GM21526 (cell line): ENCODE results near the gene OTP.

ENCODE experiments used
- ATAC-seq: cut with Tn5 transposase; IDR thresholded peaks from one replicate; pipeline ENCODE4 v1.9.1; 2021; ENCODE audit warnings: moderate library complexity; ENCODE audit not compliant: unreplicated experiment, low FRiP score

The OTP gene

DNA sequence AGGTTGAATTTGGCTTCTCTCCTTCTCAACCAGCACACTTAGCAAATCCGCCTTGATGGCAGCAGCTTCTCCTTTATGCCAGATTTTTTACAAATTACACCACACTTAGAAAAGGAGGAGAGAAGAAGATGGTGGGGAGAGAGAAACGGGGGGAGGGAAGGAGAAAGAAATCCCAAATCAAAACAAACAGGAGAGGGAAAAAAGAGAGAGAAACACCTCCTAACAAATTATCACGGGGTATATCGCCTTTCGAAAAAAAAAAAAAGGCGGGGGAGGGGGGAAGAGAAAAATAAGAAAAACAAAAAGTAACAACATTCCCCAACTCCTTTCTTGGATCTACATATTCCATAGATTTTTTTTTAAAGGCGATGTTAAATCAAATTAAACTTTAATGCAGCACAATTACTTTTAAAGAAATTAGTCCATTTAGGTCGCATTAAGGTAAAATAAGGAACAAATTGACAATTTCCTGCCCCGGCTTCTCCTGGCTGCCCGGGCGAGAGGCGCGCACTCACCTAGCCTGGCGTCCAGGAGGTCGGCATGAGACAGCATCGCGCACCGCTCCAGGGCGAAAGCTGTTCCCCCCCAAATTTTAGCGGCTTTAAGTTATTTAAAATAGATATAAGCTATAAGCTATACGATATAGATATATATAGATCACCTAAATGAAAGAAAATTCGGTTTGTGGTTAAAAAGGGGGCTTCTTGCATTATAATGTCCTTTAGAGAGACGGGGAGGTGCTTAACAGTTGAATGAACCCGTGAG is at the start of gene OTP:
Gene OTP (minus strand): TSS at position 716 of the 765 bp plus-strand sequence. CDS start 164 bp downstream, at position 552.
- ATAC-seq = no peak

DNA sequence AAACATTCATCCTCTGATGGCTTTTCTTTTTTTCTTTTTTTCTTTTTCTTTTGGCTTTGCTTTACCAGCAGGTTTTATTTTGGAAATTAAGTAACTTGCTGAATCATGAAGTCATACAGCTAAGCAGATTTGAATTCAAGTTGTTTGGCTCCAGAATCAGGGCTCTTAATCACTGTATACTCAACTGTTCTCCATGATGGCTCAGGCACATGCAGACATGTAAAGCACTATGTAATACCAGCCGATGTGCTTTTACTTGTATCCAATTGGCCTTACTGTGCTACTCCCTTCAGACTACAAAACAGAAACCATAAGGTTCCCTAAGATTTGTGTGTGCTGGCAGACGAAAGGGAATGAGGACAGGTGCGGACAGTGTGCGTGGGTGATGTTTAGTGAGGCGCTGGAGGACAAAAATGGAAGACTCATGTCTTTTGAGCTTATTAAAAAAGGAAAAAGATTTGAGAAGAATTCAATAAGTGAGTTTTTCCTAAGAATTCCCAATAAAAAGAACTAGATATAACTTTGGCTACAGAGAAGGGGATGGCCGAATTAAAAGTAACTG is 44.7 kb upstream of the OTP start:
- ATAC-seq = no peak

DNA sequence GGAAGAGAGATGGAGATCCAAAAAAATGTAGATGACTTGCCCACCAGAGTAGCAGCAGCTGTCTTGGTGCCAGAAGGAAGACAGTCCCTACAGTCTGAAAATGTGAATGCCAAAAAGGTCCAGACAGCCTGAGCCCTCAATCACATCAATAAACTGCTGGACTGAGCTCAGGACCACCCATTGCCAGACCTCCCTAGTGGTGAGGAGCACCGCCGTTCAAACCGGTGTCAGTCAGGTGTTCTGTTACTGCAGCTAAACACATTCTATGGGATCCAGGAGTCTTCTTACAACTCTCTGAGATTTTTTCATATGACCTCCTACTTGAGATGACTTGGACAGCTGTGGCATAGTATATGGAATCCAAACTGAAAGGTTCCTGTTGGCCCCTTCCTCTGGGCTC is 32.0 kb upstream of the OTP start:
- ATAC-seq = no peak

DNA sequence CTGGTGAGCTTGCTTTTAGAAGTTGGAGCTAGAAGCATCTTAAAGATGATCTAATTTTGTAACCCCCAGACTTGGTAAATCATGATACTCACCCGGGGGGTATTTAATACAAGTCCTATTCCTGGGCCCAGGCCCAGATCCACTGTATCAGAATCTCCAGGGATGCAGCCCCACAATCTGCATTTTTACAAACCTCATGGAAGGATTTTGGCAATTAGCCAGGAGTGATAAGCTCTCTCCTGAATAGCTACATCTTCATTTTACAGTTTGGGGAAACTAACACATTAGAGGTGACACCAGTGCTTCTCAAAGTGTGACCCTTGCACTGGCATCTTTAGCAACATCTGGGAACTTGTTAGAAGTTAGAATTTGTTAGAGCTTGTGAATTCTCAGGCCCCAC is 31.2 kb upstream of the OTP start:
- ATAC-seq = no peak

DNA sequence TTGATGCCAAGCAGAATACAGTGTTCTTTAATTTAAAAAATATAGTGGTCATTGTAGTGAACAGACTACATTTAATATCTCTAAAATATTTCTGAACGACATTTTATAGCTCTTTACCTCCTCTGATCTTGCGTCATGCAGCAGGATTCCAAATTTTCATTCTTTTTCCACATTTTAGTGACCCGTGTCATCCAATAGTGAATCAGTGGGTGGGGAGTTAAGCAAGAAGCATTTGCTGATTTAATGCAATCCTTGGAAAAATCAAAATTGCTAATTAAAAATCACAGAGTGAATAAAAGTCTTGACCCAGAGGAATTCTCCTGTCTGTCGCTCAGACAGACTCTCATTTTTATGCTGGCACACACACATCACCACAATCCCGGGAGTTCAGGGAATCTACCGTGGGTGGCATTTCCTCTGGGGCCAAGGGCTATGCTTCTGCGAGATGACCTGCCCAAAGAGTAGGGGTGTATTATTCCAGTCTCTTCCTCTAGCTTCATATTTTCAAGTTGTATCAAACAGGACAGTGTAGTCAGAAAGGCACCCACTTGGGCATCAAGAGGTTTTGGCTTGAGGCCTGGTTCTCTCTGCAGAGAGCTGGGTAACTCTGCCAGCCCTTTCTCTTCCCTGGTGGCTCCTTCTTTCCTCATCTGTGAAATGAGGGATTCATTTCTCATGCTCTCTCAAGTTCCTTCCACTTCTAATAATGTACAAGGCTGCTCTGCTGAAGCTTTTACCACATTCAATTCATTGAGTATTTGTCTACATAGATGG is 24.8 kb upstream of the OTP start:
- ATAC-seq = no peak

- ATAC-seq = no peak
Measured at GRCh38 chr5:77662635-77663034, 24.1 kb upstream of the OTP start.

GRCh38 chr5:77658662-77659061 is 20.1 kb upstream of the OTP start:
- ATAC-seq = no peak

DNA sequence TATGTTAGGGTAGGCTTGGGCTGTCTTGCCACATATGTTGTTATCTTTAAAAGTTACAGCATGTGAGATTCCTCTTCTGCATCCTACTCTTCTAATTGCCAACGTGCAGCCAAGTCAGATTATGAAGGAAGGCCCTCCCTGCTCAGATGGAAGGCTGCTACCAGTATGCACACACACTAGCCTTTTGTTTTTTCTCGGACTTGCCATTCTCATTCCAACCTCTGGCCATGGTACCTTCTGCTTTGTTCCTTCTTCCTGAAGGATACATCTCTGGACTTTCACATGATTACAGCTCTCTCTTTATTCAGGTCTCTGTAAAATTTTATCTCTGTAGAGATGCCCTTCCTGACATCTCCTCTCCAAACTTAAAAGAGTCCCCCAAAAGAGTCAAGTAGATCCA is 12.8 kb upstream of the OTP start:
- no peak for ATAC-seq

- ATAC-seq = no peak
Measured at GRCh38 chr5:77650686-77651085, 12.2 kb upstream of the OTP start.

GRCh38 chr5:77649776-77650175 is 11.3 kb upstream of the OTP start:
- no peak for ATAC-seq

DNA sequence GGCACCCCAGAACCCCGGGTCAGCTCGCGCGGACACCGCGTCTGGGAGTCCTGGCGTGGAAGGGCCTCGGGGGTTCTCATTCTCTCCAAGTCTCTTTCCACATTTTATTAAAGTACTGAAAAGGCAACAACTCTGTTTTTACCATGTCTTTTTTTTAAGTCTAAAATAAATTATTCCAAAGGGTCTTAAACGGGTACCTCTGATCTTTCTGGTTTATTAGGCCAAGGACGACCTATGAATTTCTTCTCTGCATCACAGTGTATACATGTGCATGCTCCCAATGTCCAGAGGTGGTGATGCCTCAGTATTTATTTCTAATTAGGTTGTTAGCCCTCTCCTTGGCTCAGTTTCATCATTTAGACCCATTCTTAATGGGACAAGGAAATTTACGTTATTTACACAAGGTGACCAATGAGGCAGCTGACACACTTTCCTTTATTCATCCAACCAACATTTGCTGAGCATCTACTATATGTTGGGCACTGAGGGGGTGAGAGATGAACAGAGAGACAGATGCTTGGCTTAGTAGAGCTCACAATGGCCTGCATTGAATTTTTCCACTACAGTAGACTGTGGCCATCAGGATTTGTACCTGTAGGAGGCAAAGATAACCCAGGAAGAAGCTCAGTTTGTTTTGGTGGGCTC is 7.6 kb upstream of the OTP start:
- ATAC-seq = no peak

DNA sequence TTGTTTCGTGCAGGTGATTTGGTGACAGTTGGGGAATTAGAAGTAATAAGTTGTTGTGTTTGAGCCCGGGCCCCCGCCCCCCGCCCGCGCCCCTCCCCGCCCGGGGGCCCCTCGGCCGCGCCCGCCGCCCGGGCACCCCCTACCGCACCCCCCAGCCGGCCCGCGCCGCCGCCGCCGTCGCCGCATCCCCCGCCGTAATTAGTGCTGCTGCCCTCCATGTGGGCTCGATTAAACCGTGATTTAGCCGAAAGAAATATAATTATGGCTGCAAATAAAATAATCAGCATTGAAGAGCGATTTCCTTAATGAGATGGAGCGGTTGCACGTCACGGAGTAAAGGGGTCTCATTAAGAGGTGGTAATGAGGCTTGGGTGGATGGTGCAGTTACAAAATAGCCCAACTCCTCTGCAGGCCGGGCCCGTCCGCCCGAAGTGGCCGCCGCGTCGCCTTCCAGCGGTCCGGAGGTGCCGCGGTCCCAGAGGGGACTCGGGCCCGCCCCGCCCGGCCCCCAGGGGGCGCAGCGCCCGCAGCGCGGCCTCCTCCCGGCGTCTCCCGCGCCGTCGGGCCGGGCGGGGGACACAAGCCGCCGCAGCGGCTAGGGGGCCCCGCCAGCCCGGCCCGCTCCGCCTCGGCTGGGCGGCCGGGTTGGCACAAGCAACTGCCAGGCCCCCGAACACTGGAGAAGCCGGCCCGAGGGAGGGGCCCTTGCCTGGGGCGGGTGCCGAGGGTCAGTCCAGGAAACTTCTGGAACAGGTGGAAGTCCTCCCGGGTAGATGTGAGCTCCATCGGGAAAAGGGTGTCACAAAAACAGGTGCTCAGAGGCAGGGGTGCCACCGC is 6.9 kb upstream of the OTP start:
- no peak for ATAC-seq

- no peak for ATAC-seq
Measured at GRCh38 chr5:77644371-77645157, 6.1 kb upstream of the OTP start.

DNA sequence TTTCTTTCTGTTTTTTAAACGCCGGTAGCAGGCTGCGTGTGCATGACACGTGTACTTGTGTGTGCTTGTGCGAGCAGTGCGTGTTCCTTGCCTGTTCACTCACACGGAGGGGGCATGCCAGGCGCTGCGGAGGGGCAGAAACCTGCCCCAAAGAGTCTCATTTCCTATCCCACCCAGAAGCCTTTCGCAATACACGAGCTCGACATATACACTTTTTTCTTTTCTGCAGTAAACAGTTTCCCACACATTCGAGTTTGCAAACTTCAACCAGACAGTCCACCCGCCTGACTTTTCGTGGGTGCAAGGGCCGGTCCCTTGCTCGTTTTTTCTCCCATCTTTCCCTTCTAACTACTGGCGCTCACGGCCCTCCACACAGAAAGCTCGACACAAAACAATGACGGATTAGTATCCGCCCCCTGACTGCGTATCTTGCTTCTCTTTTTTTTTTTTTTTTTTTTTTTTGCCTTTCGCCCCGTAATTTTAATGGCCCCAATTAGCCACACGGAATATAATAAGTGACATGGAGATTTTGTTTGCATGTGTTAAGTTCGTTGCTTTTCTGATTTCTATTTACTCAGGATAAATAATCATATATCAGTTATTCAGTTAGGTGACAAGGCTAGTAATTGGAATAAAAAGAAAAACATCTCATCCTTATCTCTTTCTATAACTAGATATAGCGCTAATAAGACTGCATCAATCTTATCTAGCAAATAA is 5.3 kb upstream of the OTP start:
- ATAC-seq = no peak

DNA sequence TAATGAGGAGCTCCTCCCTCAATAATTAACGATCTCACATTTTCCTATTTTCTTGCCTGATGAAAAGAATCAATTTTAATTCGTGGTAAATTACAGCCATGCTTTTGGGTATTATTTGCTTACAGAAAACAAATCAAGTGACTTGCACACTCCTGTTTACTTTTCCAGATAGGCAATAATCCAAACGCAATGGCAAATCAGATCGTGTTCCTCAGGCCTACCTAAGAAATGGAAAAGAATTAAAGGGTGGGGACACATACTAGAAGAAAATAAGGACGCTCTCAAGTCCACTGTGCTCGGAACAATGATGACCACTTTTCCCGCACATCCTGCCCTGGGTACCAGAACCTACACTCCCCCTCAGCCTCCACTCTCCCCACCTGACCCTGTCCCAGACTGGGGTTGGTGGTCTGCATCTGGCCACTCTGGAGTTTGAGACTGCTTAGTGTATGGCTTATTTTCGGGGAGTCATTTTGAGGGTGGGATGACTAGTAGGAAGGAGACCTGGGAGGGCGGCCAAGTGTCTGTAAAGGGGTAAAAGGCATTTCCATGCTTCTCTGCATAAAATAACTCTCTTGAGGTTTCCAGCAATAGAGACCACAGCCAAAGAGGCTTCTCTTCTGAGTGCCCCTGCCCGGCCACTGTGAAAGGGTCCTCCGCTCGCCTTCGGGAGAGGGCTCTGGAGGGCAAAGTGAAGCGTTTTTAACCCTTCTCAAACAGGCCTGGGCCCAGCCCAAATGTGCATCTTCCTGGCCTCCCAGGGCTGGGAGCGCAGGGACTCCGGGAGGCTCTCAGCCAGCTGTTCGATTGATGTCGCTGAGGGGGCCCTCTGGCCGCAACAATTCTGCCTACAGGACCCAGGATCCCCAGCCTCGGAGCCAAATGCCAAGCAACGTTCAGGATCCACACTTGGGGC is 4.5 kb upstream of the OTP start:
- no peak for ATAC-seq

DNA sequence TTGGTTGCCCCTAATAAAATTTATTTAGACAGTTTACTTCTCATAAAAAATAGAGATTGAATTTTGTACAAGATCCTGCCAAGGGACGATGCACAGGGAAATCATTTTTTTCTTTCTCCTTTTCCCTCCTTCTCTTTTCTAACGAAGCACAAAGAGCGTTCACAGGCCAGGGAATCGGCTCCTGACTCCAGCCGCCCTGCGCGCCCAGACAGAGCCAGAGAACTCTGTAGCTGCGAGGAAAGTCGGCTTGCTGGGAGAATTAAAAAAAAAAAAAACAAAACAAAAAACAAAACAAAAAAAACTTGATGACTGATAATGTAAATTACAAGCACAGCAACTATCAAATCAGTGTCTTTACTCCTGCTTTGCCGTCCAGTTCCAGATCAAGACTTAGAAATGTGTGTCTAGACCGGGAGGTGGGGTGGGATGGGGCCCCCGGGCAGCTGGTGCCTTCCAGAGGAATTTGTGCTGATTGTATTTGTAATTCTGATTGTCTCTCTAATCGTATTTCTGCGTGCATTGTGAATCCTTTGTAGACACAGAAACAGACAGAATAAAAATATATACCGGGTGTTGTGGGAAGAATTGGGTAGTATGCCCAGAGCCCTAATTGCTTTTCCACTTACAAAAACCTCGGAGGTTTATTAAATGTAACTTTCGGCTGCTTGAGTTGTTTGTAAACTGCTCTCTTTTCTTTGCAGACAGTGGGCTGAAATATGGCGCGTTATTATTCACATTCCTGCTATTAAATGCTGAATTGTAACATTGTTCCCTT is 3.6 kb upstream of the OTP start:
- ATAC-seq = no peak

DNA sequence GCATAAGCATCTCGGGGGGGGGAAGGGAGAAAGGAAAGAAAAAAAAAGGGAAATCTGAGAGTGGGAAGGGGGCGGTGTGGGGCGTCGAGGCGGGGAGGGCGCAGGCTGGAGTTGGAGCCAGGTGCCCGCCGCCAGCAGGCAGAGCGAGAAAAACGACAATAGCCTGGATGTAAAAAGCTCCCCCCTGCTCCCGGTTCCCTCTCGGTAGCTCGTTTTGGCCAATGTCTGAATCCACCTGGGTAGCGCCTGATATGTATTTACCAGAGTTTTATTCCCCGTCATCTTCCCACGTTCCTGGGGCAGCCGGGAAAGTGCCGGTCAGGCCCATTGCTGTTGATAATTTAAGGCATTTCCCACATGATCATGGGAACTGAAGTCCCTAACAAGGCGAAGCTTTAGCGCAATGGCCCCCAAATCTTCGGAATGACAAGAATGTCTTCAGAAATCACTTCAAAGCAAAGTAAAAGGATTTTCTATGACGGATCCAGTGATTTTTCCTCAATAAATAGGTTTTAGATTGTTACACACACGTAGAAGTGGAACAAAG is 3.0 kb upstream of the OTP start:
- ATAC-seq = no peak
